ENCODE measurements around the gene LRBA.
"Not testable (repeated sequence)": the region's sequence is repeated elsewhere in the genome, so short reads cannot be mapped to it uniquely, and the experiment has no call there.

The LRBA gene

GRCh38 chr4:151021637-151022334, 6.7 kb upstream of the LRBA start:
- no peak for DNase-seq

GRCh38 chr4:151015459-151016347, 619 bp upstream of the LRBA start:
- DNase-seq: peak; percentile 72

- no peak for DNase-seq
Measured at GRCh38 chr4:151013944-151014343, 1.1 kb downstream of the LRBA start.

- no peak for DNase-seq
Measured at GRCh38 chr4:151013491-151013890, 1.6 kb downstream of the LRBA start.

- no peak for DNase-seq
Measured at GRCh38 chr4:151012820-151013219, 2.3 kb downstream of the LRBA start.

- DNase-seq: no peak
Measured at GRCh38 chr4:151012376-151012775, 2.7 kb downstream of the LRBA start.

- peak; percentile 46 for DNase-seq
Measured at GRCh38 chr4:151004222-151004621, 10.9 kb downstream of the LRBA start.

- DNase-seq: no peak
Measured at GRCh38 chr4:151000747-151001429, 14.2 kb downstream of the LRBA start.

- DNase-seq: no peak
Measured at GRCh38 chr4:150999086-150999485, 16.0 kb downstream of the LRBA start.

- DNase-seq: no peak
Measured at GRCh38 chr4:150997141-150997540, 17.9 kb downstream of the LRBA start.

GRCh38 chr4:150994721-150995120, 20.4 kb downstream of the LRBA start:
- no peak for DNase-seq

- not testable (repeated sequence) for DNase-seq
Measured at GRCh38 chr4:150993577-150993976, 21.5 kb downstream of the LRBA start.

- no peak for DNase-seq
Measured at GRCh38 chr4:150990993-150991392, 24.1 kb downstream of the LRBA start.

- DNase-seq: no peak
Measured at GRCh38 chr4:150990250-150990649, 24.8 kb downstream of the LRBA start.

GRCh38 chr4:150988238-150988637, 26.8 kb downstream of the LRBA start:
- no peak for DNase-seq

GRCh38 chr4:150987204-150987603, 27.9 kb downstream of the LRBA start:
- no peak for DNase-seq

- DNase-seq: no peak
Measured at GRCh38 chr4:150986085-150986484, 29.0 kb downstream of the LRBA start.

- no peak for DNase-seq
Measured at GRCh38 chr4:150983851-150984250, 31.2 kb downstream of the LRBA start.

GRCh38 chr4:150982557-150983233, 32.4 kb downstream of the LRBA start:
- DNase-seq: no peak

- DNase-seq: no peak
Measured at GRCh38 chr4:150978738-150979575, 36.1 kb downstream of the LRBA start.

GRCh38 chr4:150976478-150977118, 38.5 kb downstream of the LRBA start:
- no peak for DNase-seq

GRCh38 chr4:150974750-150975149, 40.3 kb downstream of the LRBA start:
- DNase-seq: no peak

Data from fibroblast of skin of right biceps (primary cell).